T-helper 9 cell (primary cell): ENCODE measurements around the gene SERPINB8.

ENCODE experiments used
- DNase-seq: peaks from one replicate; pipeline ENCODE4 v3.0.0-alpha.2; 2020

Gene SERPINB8

GRCh38 chr18:64019922-64020756 is 50.3 kb downstream of the SERPINB8 start:
- no peak for DNase-seq

- no peak for DNase-seq
Measured at GRCh38 chr18:64026350-64026749, 56.5 kb downstream of the SERPINB8 start.

GRCh38 chr18:64027931-64028695 is 58.2 kb downstream of the SERPINB8 start:
- DNase-seq: no peak

GRCh38 chr18:64029096-64029495 is 59.2 kb downstream of the SERPINB8 start:
- no peak for DNase-seq

GRCh38 chr18:64031411-64031810 is 61.5 kb downstream of the SERPINB8 start:
- no peak for DNase-seq

- DNase-seq: no peak
Measured at GRCh38 chr18:64032312-64032711, 62.4 kb downstream of the SERPINB8 start.

- DNase-seq: no peak
Measured at GRCh38 chr18:64037812-64038414, 68.0 kb downstream of the SERPINB8 start.
